T-helper 1 cell treated with Interleukin-12 subunit alpha and Interleukin-12 subunit beta and Interleukin-4 antibody, amounts not matched to agents 30 ng/mL and 1 ng/mL, for 36 hours (primary cell): Measurements from ENCODE around the gene KBTBD7. TPM values are rescaled to one million over a fixed set of nuclear protein-coding genes. Genes with fewer than 3 reads are reported as not detected.
"Not testable (repeated sequence)": the region's sequence is repeated elsewhere in the genome, so short reads cannot be mapped to it uniquely, and the experiment has no call there.

Experiments
- intact Hi-C: fragments of 100-400 bp; cut with micrococcal nuclease; formaldehyde crosslinking; loops from one replicate; pipeline ENCODE4 v1.15.1; 2024
- total RNA-seq: library from RNA; stranded (reverse); gene quantifications from 2 replicates; pipeline ENCODE4 v1.2.3, GENCODE V29; 2022

The KBTBD7 gene
- total RNA-seq, 1 donor from 2014 or later = 10.7 TPM

DNA sequence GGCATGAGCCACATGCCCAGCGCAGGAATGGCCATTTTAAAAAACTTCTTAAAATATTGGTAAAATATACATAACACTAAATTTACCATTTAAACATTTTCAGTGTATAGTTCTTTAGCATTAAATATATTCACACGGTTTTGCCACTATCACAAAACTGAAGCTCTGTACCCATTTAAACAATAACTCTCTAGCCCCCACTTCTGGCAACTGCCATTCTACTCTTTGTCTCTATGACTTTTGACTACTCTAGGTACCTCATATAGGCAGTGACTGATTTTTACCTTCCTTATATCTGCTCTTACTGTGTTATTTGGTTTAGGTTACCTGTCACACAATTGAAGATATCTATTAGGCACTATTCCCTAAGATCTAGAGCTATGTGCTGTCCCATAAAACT, 2.3 kb upstream of the KBTBD7 start:
- intact Hi-C loops = no loop called here

DNA sequence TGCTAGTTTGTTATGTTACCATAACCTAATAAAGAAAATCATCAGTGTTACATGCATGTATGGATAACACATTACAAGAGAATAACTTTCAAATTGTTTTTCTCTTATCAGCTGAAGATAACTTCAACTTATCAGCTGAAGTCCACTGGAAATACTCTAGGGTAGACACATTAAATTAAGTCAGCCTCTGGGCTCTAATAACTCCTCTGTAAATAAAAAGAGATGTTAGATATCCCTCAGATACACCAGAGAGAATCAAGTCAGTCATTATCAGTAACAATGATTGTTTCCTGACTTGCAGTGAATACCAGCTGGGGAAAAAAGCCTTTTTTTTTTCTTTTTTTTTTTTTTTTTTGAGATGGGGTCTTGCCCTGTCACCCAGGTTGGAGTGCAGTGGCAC, 1.6 kb upstream of the KBTBD7 start:
- intact Hi-C loops = no loop called here

DNA sequence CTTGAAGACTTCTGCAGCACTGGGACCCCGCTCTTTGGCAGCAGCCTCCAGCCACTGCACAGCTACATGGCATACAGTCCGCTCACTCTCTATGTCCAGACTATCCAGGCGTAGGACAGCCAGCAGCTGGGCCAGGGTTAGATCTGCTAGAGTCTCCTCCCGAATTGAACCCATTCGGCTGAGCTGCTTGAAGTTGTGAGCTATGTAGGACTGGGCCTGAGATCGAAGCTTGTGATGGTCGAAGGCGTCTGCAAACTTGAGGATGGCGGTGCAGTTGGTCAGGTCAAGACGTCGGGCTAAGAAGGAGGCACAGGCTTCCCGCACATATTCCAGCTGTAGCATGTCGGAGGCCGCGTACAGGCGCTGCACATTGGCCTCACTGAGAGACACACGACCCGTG, 900 bp downstream of the KBTBD7 start:
- intact Hi-C loops = loop anchor here (5.0 kb wide), 3 partner anchors 221 to 1591 kb away; partner anchors contain the start of genes LHFPL6 and VWA8

DNA sequence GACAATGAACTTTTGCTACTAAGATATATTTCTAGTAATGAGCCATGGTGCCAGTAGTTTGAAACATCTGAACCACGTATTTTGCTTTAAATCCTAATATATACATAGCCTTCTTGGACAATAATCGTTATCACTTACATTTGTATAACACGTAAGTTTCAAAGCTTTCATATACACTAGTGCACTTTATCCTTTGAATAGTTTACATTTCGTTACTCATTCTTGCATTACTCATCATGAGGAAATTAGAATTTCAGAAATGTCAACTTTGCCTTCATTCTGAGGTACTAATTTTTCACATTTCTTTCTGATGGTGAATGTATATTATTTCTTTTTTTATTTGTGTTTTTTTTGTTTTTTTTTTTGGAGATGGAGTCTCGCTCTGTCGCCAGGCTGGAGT, 5.8 kb downstream of the KBTBD7 start:
- intact Hi-C loops = no loop called here

DNA sequence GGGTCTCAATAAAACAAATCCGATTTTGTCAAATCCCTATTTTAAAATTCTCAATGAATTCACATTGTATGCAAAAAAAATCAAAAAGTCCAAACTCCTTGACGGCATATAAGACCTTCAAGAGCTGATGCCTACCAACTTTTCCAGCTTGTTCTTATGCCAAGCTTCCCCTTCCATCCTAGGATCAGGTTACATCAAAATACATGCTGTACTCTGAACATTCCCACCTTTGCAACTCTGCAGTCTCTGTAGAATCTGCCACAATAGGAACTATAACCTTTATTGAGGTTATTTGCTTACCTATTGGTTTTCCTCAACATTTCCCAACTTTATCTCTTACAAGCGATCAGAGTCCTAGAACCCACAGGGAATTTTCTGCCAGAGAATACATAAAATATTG, 7.9 kb downstream of the KBTBD7 start:
- intact Hi-C loops = no loop called here

DNA sequence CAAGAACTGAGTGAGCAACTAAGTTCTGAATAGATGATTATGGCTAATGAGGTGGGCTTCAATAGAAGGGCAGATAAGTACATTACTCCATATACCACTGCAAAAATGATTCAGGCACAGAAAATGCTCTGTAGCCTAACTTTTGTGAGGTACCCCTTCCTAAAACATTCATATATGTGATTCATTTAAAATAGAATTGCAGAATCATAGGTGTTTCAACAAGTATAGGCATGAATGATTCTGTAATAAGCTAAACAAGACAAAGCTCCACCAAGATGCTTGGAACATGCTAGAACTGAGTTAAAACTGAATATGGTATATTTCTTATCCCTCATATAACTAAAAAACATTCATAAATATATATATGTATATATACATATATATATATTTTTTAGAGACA, 12.1 kb downstream of the KBTBD7 start:
- intact Hi-C loops = no loop called here

DNA sequence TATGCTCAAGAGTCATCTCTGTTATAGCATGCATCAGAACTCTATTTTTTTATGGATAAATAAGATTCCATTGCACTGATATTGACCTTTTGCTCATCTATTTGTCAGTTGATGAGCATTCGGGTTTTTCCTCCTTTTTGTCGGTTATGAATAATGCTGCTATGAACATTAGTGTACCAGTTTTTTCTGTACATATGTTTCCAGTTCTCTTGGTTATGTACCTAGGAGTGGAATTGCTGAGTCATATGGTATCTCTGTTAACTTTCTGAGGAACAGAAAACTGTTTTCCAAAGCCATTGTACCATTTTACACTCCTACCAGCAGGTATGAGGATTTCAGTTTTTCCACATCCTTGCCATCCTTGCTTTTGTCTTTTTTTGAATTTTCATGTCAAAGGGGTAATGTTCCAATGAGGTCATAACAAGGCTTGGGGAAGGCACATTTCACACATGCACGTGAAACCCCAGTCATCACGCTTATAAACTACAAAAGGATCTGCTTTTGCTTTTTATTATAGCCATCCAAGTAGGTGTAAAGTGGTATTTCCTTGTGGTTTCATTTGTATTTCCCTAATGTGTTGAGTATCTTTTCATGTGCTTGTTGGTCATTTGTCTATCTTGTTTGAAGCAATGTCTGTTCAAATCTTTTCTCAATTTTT, 14.6 kb downstream of the KBTBD7 start:
- intact Hi-C loops = no loop called here

DNA sequence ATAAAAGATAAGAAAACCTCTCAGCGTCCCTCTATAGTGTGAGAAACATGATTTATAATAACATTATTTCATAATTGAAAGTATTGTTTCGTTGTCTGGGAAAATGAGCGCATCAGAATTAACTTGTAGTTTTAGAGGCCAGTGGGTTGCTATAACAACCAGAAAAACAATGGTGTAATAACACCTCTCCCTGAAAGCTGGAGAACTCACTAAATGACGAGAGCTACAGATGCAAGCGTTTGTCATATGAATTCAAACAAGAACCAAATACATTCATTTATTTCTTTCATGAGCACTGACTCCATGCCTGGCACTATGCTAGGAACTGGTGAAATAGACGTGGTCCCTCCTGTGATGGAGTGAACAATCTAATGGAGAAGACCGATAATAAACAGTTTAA, 16.3 kb downstream of the KBTBD7 start:
- intact Hi-C loops = no loop called here

DNA sequence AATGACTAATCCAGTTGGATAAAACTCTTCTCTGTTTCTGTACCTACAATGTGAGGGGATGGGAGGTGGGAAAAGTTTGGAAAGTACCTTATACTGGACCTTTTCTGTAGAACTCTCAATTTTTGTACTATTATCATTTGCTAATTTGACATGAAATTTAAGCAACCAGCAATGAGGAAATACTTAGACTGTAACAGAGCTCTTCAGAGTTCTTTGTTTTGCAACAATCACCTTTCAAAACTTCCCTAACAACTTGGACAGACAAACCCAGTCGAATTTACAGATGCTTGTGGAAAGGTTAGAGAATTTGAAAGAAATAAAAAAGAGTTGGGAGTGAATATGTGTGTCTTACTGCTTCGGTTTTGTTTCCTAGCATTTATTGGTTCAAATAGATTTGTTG, 16.8 kb downstream of the KBTBD7 start:
- intact Hi-C loops = no loop called here

DNA sequence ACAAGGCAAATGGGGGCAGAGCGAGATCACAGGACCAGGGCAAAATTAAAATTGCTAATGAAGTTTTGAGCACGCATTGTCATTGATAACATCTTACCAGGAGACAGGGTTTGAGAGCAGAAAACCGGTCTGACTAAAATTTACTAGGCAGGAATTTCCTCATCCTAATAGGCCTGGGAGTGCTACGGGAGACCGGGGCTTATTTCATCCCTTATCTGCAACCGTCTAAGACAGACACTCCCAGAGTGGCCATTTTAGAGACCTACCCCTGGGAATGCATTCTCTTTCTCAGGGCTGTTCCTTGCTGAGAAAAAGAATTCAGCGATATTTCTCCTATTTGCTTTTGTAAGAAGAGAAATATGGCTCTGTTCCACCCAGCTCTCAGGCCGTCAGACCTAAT, 18.8 kb downstream of the KBTBD7 start:
- intact Hi-C loops = not testable (repeated sequence)

DNA sequence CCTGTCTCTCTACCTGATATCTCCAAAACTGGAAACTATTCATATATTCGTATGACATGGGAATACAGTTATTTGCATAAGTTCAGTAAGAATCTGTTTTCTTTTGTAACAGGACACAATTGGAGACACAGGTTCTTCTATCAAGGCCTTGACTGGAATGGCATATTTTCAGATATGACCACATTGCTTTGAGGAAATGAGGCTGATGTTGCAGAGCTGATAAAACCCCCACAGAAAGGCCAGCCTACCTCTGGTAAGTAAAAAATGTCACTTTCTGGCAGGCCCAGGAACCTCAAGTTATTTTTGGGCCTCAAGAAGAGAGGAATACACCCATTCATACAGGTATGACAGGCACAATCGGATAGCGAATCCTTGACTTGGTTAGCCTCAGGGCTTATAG, 32.2 kb downstream of the KBTBD7 start:
- intact Hi-C loops = no loop called here

DNA sequence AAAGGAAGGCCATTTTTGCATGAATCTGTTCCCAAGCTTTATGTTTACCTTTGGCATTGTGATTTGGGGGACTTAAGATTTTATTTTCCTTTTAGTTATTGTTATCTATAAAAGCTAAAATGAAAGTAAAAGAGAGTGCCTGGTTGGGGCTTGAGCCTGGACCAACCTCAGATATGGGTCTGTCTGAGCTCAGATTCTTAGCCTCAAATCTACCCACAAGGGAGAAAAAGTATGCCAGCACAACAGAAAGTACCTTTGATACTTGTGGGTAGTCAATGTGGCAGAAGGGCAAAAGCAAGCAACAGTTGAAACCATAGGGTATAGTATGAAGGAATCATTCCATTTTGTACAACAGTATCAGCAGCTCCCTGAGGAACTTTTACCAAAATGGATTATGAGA, 35.2 kb downstream of the KBTBD7 start:
- intact Hi-C loops = no loop called here

DNA sequence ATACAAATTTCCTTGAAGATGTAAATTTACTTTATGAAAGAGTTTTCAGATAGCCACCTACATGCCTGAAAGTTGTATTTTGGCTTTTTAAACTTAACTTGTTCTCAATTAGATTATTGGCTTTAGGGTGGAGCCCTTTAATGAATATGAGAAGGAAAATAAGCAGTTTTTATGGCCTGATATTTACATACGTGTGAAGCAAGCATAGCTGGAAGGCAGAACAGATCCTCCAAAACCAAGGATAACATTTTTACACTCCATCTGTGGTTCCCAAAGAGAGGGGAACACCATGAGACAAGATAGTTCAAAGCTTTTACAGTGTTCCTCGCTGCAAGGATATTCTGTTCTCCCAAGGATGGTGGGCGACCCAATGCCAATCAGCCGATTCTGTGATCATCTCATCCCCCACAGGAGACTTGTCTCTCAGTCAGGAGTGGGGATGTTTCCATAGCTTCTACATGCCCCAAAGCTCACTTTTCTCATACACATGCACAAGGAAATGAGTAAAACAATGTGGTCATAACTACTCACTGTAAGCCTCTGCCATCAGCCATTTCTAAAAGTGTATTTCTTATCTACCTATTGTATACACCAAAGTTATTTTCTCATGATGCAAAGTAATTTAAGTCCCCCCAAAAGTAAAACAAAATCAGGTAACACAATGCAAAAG, 37.2 kb downstream of the KBTBD7 start:
- intact Hi-C loops = no loop called here

DNA sequence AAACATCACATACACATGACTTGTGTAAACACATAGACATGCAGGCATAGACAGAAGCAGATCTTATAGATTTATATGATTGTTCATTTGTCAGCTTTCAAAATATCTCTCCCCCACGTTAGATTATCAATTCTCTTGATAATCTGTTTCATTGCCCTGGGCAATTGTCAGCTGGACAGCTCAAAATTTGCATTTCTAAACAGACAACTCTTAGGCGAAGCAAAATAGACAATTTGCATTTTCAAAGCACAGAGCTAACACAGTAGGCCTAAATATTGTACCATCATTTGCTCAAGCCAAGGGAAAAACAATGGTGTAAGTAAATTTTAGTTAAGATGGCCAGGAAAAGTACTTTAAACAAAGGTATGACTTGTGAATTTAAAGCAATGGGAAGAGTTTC, 37.7 kb downstream of the KBTBD7 start:
- intact Hi-C loops = no loop called here

DNA sequence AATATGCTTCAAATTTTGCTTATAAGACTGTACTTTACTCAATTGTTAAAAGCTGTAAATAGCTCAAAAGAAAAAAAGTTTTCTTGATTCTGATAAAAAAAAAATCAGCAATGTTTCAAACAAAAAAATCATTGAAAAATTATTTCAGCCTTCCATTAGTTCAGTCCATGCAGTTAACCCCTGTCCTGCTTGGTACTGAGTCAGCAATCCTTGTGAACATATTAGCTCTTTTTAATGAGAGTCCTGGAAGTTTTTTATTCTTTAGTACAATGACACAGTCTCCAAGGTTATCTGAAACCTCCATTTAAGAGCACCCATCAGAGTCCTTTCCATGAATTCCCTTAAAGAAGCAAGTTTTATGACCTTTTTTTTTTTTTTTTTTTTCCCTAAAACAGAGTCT, 40.3 kb downstream of the KBTBD7 start:
- intact Hi-C loops = no loop called here

DNA sequence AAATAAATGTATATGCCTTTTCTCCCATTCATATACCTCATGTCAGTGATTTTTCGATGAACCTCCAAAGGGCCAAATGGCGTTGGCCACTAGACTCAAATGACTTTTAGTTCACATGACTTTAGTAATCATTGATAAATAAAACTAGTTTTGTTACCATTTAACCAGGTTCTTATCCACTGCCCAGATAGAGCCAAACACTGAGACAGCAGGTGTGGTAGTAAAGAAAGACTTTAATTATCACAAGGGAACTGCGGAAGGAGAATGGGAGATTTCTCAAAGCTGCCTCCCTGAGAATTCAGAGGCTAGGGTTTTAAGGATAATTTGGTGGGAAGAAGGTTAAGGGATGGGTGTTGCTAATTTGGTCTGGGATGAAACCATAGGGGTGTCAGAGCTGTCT, 42.4 kb downstream of the KBTBD7 start:
- intact Hi-C loops = no loop called here

DNA sequence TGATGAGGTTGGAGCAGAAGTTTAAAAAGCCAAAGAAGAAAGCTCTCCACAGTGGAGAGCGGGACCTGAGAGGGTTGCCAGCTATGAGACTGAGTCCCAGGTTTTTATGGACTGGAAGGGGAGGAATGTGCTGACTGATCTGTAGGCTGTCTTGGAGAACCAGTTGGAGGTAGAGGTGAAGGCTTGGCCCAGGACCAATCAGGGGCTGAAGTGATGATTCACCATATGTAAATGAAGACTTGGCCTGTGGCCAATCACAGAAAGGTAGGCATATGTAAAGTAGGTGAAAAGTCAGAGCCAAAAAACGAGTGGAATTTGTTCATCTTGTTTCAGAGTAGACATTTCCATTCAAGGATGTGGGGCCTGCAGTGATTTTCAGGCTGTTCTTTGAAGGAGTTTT, 44.3 kb downstream of the KBTBD7 start:
- intact Hi-C loops = no loop called here

DNA sequence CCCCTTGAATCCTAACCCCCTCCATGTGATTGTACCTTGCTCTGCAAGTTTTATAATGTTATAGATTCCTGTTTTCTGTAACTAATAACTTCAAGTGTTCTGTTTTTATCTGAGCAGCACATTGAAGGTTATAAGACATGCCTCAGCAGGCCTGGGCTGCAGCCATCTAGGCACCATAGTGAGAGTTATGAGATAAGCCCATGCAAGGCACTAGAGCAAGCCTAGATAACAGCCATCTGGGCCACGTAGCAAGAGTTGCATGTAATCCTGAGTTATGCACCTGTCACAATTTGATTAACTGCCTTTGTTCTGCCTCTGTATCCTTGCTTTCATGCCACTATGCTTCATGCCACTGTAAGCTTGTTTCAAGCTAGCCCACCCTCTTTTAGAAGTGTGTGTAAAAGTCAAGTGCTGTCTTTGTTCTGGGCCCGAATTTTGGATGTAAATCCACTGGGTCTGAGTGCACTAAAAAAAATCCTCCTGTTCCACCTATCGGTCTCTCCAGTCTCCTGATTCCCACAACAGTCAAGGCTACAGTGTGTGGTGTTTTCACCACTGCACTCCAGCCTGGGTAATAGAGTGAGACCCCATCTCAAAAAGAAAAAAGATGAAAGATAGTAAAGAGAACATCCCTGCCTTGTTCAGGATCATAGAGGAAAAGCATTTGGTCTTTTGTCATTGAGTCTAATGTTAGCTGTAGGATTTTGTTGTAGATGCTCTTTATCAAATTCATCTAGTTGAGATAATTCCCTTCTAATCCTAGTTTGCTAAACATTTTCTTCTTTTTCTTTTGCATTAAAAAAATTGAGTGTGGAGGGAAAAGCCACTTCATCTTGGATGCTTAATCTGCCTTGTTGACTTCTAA, 45.7 kb downstream of the KBTBD7 start:
- intact Hi-C loops = no loop called here

DNA sequence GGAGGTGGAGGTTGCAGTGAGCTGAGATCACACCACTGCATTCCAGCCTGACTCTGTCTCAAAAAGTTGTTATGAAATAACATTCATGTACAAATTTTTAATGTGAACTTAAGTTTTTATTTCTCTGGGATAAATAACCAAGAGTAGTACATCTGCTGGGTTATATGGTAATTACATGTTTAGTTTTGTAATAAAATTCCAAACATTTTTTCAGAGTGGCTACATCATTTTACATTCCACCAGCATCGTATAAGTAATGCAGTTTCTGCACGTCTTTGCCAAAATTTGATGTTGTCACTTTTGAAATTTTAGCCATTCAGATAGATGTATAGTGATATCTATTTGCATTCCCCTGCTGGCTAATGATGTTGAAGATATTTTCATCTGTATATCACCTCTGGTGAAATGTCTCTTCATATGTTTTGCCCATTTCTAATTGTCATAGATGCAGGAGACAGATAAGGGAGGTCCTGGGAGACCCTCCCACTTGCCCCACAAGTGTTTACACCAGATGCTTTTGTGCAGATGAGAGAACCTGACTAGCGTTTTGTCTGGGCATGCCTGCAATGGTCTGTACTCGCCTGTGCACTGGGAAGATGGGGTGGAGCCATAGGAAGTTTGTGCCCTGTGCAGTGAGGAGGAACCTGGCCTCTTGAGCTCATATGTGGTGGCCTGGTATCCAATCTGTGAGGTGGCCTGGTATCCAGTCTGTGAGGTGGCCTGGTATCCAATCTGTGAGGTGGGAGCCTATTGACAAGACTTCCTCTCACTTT, 49.0 kb downstream of the KBTBD7 start:
- intact Hi-C loops = no loop called here

DNA sequence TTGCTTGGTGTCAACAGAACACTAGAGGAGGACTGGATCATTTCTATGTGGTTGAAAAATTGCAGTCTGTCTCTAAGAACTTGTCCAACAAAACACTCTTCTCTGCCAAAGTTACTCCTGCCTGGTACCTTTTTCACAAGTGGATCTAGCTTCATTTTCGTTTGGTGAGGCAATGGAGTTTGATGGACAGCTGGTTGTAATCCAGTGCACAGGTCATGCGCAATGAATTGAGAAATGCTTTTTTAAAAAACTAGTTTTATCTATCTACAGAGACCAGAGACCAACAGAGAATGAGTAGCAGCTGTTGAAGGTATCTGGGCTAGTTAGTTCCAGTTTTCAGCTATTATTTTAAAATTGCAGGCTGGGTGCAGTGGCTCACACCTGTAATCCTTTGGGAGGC, 49.8 kb downstream of the KBTBD7 start:
- intact Hi-C loops = no loop called here
